GM18867 (cell line): ENCODE results near the gene KRTAP4-7.
"Not testable (repeated sequence)": the region's sequence is repeated elsewhere in the genome, so short reads cannot be mapped to it uniquely, and the experiment has no call there.

Experiments used
- ATAC-seq: cut with Tn5 transposase; IDR thresholded peaks from one replicate; pipeline ENCODE4 v1.9.1; 2021; ENCODE audit warnings: mild to moderate bottlenecking, moderate library complexity; ENCODE audit not compliant: unreplicated experiment

Gene KRTAP4-7

DNA sequence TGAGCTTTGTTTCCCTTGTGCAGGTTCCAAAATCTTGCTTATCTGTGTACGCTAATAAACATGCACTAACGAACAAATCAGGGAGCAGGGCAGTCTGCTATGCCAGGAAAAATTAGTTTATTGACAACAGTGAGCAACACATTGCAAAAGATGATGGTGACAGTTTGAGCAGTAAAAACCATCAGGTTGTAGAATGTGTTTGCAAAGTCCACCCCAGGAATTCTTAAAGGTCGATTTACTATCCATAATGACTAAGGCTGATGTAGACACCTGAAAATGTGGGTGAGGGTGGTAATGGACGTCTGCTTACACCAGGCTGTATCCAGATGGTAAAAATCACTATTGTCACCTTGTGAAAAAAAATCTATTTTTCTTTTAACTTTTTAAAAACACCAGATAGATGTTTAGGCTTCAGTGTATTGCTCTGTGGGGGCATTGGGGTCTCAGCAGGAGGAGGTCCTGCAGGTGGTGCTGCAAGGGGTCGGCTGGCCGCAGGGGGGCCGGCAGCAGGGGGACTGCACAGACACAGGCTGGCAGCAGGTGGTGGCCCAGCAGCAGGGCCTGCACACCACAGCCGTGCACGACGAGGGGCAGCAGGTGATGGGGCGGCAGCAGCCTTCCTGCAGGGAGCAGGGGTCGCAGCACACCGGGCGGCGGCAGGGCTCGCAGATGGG, 18.8 kb upstream of the KRTAP4-7 start:
- not testable (repeated sequence) for ATAC-seq

DNA sequence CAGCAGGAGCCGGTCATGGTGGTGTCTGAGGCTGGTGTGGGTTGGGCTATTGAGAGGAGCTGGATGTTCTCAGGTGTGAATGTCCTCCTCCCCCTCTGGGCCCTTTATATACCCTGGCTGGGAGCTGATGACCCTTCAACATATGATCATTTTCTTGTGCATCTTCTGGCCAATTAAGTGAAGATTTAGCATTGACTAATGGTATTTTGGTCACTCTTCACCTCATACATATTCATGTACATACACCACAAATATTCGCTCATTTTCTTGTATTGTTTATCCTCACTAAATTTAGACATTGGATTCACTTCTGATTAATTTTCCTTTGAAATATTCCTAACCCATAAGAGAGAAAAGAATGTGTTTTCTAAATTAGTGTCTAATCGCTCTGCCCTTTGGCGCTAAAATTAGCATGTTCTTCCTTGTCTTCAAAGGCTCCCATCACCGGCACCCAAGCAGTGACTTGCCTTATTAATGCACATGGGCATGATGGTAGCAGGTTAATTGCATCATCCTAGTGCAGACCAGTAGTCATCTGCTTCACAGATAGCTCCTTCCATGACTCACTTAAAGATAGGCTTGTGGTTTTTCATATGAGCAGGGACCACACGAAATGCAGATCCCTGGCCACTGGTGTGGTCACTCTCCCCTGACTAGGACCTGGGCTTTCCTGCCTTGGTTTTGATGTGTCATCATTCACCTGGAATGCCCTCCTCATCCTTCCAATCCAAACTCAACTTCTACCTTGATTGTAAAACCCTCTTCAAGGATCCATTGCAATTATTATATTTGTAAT, 17.9 kb upstream of the KRTAP4-7 start, which contains the start of gene KRTAP2-4:
Gene KRTAP2-4 (minus strand): TSS at position 51 of the 796 bp plus-strand sequence. CDS start 34 bp downstream, at position 17.
- no peak for ATAC-seq

DNA sequence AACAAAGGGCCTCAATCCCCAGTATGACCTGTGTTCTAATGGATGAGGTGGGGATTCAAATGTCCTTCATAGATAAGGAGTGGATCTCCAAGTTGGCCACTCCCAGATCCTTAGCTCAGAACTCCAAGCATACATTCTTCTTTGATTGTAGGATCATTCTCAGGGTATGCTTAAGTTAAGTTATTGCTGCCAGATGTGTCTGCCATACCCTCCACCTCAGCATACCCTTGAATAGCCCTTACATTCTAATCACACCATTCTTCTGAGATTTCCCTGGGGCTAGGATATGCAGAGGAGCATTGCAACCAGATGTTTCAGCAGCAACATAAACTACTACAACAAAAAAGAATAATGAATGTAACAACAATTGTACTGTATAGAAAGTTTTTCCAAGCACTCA, 16.7 kb upstream of the KRTAP4-7 start:
- ATAC-seq, result no peak

DNA sequence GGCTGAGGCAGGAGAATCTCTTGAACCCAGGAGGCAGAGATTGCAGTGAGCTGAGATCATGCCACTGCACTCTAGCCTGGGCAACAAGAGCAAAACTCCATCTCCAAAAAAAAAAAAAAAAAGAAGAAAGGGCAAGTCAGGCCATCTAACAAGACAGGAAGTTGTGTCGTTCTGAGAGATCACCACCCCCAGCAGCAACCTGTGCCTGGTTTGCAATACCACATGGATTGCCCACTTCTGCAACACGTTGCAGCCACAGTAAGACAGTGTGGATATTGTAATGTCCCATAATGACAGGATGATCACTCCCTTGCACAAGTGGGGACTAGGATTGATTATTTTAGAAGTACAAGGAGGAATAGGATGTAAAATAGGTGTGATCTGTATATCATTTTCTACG, 14.9 kb upstream of the KRTAP4-7 start:
- ATAC-seq, result no peak

DNA sequence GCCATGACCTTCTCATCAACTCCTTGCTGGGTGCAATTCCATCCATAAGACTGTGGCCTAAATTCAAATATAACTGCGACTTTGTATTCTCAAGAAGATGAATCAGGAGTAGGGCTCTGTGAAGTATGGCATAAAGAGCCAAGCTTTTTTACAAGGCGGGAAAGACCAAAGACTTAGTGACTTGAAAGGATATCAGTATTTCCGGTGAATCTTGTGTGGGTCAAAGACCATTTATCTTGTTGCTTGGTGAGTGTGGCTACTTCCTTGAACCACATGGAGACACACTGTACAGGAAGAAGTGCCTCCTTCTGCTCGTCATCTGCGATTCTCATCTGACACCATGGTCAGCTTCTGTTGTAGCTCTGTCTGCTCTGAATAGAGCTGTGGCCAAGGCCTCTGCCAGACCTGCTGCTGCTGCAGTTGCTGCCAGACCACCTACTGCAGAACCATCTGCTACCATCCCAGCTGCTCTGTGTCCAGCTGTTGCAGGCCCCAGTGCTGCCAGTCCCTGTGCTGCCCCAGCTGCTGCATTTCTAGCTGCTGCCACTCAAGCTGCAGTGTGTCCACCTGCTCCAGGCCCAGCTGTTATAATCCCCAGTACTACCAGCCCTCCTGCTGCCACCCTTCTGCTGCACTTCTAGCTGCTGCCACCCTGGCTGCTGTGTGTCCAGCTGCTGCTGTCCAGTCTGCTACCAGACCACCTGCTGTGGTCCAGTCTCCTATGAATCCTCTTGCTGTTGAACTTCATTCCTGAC, 12.2 kb upstream of the KRTAP4-7 start:
- ATAC-seq, result no peak

DNA sequence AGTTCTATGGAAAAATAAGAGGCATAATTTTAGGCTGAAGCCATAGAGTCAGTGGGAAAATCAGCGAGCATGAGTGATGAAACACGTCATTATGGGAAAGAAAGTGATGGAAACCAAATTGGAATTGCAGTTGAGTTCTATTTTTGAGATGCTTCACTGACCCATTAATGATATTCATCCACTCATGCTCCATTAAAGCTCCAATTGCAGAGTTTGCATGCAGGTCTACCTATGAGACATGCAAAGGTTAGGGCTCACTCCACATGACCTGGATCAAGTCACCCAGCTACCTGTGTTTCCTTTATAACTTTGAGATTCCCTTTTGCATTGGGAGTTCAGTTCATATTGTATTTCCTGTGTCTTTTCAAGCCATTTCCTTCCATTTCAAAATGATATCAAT, 10.3 kb upstream of the KRTAP4-7 start:
- ATAC-seq, result no peak

DNA sequence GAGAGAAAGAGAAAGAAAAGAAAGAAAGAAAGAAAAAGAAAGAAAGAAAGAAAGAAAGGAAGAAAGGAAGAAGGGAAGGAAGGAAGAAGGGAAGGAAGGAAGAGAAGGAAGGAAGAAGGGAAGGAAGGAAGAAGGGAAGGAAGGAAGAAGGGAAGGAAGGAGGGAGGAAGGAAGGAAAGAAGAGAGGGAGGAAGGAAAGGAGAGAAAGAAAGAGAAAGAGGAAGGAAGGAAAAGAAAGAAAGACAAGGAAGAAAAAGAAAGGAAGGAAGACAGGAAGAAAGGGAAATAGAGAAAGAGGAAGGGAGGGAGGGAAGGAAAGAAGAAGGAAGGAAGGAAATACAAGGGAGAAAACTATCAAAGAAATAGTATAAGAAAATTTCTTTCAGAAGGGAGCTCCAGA, 7.2 kb upstream of the KRTAP4-7 start:
- ATAC-seq, result no peak

DNA sequence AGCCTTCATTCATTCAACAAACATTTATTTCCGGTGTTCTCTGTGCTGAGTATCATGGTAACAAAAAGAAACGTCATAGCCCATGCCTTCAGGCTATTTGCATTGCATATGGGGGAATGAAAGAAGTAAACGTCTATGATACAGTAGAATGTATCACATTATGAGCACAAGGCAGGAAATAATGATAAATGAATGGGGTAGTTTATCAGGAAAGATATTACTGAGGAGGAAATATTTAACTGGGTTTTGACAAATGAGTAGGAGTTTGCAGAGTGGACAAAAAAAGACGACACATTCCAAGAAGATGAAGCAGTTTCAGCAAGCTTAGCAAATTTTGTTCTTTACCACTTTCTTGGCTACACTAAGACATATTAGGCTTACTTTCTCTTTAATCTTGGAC, 1.3 kb upstream of the KRTAP4-7 start:
- ATAC-seq, result no peak

DNA sequence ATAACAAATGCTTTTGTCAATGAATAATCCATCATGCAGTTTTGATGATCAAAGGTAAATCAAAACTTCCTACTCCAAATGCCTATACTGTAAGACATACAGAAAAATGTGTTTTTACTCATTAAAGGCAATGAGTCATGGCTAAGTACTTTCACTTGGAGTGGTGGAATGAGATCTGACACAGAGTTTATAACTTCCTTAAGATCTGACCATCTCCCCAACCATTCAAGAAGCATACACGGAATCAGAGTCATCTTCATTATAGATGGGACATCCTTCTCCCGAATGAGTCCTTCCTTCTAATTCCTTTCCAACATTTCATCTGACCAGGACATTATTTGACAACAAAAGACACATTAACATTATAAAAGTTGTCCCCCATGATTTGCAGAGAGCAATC, 523 bp upstream of the KRTAP4-7 start:
- not testable (repeated sequence) for ATAC-seq

DNA sequence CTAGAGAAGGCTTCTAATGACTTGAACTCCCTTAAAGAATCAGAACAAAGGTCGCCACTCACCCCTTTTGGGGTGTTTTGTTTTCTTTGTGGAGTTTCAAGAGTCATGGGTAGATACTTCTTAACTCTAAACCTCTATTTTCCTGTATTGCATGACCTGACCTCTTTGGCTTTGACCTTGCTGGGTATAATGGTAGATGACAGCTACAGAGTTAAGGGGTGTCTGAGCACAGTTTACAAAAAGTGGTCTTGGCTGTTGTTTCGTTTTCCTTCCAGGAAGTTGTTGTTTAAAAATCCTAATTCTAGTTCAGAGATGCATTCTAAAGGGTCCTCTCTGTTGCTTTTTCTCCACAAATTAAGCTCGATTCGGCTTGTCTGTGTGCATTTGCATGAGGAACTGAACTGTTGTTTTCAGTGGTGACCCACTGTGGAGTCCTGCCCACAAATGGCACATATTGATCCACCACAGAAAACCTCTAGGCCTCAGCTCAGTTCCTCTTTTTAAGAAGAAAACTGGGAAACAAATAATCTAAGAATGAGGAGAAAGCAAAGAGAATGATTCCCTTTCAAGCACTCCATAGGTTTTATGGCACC, 4.9 kb downstream of the KRTAP4-7 start:
- not testable (repeated sequence) for ATAC-seq

DNA sequence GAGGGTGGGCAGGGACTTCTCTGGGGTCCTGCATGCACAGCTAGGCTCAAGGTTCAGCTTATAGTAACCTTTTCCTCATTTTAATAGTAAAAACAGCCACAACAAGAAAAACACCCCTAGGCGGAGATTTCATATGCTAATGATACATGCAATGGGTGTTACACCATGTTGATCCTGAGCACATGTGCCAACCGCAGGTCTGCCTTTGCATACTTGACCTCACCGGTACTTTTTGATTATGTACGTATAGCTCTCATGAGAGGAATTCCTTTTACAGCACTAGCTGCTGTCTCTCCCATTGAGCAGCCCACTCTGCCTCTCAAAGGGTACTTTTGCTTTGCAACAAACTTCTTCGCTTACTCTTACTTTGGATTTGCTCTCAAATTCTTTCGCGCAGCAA, 12.1 kb downstream of the KRTAP4-7 start:
- ATAC-seq, result no peak

DNA sequence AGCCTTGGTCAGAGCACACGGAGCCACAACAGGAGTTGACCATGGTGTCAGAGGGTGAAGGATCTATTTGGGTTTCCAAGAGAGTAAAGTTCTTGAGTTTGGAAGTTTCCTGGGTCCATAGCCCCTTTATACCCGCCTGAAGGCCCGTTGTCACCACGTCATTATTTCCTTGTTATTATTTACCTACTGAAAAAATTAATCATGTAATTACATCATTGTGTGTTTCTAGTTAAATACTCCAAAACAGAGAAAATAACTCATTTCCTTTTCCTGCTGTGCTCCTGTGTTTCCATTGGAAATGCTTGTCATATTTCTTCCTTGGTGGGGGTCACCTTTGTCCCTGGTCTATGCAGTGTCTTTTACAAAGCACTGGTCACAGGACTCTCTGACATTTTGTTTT, 14.1 kb downstream of the KRTAP4-7 start, which contains the start of gene KRTAP4-8:
Gene KRTAP4-8 (minus strand): TSS at position 101 of the 400 bp plus-strand sequence. CDS start 58 bp downstream, at position 43.
- no peak for ATAC-seq

DNA sequence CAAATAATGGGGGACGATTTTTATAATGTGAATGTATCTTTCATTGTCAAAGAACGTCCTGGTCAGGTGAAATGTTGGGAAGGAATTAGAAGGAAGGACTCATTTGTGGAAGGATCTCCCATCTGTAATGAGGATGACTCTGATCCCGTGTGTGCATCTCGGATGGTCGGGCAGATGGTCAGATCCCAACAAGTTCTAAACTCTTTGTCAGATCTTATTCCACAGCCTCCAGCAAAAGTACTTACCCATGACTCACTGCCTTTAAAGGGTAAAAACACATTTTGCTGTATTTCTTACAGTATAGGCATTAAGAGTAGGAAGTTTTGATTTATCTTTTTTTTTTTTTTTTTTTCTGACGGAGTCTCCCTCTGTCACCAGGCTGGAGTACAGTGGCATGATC, 14.5 kb downstream of the KRTAP4-7 start:
- no peak for ATAC-seq

DNA sequence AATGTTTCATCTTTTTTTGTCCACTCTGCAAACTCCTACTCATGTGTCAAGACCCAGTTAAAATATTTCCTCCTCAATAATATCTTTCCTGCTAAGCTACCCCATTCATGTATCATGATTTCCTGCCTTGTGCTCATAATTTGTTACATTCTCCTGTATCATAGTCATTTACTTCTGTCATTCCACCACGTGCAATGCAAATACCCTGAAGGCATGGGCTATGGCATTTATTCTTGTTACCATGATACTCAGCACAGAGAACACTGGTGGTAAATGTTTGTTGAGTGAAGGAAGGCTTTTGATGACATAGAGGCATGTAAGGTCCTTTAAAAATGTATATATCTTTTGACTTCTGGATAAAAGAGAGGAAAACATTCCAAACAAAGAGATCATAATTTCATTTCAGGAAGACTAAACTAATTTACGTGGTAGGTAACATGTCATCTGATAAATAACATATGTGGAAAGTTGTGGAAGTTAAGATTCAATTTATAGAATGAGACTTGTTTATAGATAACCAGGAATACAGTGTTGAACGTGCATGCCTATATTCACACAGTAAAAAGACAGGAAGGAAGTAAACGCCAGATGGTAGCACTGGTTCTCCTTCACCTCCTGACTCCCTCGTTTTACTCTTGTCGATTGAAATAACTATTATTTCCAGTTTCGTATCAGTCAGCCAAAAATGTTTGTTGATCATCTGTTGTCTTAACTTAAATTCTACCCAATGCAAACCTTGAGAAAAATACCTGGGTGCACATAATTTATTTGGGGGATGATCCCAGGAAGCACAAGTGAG, 15.9 kb downstream of the KRTAP4-7 start:
- ATAC-seq, result not testable (repeated sequence)

DNA sequence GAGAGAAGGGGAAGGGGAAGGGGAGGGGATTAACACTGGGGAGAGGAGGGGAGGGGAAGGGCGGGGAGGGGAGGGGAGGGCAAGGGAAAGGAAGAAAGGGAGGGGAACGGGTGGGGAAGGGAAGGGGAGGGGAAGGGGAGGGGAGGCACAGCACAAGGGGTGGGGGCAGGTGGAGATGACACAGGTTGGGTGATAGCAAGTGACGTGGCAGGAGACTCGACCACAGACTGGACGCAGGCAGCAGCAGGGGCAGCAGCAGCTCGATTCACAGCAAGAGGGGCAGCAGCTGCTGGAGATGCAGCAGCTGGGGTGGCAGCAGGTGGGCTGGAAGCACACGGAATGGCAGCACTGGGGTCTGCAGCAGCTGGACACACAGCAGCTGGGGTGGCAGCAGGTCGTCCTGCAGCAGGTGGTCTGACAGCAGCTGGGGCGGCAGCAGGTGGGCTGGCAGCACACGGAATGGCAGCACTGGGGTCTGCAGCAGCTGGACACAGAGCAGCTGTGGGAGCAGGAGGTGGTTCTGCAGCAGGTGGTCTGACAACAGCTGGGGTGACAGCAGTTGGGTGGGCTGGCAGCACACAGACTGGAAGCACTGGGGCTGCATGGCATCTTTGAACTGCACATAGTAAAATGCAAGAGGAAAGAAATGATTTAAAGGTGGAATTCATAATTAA, 17.8 kb downstream of the KRTAP4-7 start, which contains the start of gene KRTAP4-16:
Gene KRTAP4-16 (minus strand): TSS at position 624 of the 674 bp plus-strand sequence. CDS start 0 bp downstream, at position 624.
- no peak for ATAC-seq

DNA sequence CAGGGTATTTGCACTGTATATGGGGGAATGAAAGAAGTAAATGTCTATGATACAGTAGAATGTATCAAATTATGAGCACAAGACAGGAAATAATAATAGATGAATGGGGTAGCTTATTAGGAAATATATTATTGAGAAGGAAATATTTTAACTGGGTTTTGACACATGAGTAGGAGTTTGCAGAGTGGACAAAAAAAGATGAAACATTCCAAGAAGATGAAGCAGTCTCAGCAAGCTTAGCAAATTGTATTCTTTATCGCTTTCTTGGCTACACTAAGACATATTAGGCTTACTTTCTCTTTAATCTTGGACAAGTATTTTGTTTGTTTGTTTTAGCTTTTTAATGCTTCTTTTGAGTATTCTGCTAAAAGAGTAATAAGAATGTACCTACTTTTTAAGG, 19.9 kb downstream of the KRTAP4-7 start:
- no peak for ATAC-seq

DNA sequence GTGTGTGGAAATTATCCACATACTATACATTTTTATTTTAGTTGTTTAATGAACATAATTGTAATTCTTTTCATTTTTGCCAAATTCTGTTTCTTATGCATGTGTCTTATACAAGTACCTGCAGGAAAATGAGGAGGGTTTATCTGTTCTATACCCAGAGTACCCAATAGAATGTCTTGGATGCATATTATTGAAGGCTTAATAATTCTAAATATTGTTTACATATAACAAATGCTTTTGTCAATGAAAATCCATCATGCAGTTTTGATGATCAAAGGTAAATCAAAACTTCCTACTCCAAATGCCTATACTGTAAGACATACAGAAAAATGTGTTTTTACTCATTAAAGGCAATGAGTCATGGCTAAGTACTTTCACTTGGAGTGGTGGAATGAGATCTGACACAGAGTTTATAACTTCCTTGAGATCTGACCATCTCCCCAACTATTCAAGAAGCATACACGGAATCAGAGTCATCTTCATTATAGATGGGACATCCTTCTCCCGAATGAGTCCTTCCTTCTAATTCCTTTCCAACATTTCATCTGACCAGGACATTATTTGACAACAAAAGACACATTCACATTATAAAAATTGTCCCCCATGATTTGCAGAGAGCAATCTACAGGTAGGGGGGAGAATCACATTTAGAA, 20.6 kb downstream of the KRTAP4-7 start:
- not testable (repeated sequence) for ATAC-seq

DNA sequence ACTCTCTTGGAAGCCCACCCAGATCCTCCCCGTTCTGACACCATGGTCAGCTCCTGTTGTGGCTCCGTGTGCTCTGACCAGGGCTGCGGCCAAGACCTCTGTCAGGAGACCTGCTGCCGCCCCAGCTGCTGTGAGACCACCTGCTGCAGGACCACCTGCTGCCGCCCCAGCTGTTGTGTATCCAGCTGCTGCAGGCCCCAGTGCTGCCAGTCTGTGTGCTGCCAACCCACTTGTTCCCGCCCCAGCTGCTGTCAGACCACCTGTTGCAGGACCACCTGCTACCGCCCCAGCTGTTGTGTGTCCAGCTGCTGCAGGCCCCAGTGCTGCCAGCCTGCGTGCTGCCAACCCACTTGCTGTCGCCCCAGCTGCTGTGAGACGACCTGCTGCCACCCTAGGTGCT, 21.4 kb downstream of the KRTAP4-7 start, which contains the start of gene KRTAP4-9:
Gene KRTAP4-9 (plus strand): TSS at position 43 of the 400 bp plus-strand sequence. CDS start 0 bp downstream, at position 43.
- ATAC-seq, result not testable (repeated sequence)

DNA sequence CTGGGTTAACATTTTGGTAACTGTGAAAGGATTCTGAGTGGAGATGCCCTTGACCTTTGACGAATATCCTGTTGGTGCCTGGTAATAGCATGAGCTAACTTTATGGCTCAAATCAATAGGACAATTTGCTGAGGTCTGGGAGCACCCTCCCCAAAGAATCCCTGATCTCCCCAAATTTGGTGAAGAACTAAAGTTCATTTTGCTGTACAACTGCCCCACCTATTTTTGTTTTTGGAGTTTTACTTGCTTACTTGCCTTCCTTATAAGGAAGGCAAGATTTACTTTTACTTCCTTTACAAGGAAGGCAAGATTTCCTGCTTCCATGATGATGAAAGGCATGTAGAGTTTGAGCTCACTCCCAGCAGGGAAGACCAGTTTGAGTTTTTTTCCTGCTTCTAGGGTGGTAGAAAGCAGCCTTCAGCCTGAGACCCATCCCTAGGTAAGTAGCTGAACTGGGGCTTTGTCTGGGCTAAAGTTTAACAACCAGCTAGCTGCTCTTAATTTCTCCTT, 24.0 kb downstream of the KRTAP4-7 start:
- no peak for ATAC-seq
